Measurements from ENCODE around the gene LHFPL3.

GRCh38 chr7:104883248-104883717 is 554.9 kb downstream of the LHFPL3 start:
- TF ChIP-seq CTCF (IDR thresholded peaks at IDR 0.05) (no peak), POLR2A (IDR thresholded peaks at IDR 0.05) (no peak)

Data from thyroid gland (tissue), 4 donors.